OCI-LY7 (cell line): ENCODE results near the gene CHD9. TPM values are rescaled to one million over a fixed set of nuclear protein-coding genes. Genes with fewer than 3 reads are reported as not detected.

Experiments
- BruUV-seq: library from RNA; stranded (reverse); fragments of 400-500 nt; replicated peaks from 2 replicates; lab custom pipeline; 2021; lab: Mats Ljungman, UMichigan
- CTCF ChIA-PET: fragments of 300-600 bp; sonication (Branson Sonifier 250); formaldehyde crosslinking; loops from one replicate; lab custom pipeline; 2022; ENCODE audit warnings: antibody characterized with exemption; ENCODE audit not compliant: unreplicated experiment; lab: Charles Lee
- POLR2A ChIA-PET: fragments of 300-600 bp; sonication (Branson Sonifier 250); formaldehyde crosslinking; loops from one replicate; lab custom pipeline; 2022; ENCODE audit warnings: antibody characterized with exemption; lab: Charles Lee
- DNase-seq: peaks from one replicate; pipeline ENCODE4 v3.0.0-alpha.2; 2015; ENCODE audit warnings: low spot score
- H2AFZ ChIP-seq: fragments of 200-600 bp; sonication (generic), shearing (Covaris generic); 2 replicates; pipeline ENCODE4 v1.6.1; 2014; ENCODE audit warnings: mild to moderate bottlenecking, antibody characterized with exemption, low read length, moderate library complexity
- H3K27ac ChIP-seq: fragments of 200-600 bp; sonication (generic); 2 replicates; pipeline ENCODE4 v1.5.1; 2014; ENCODE audit warnings: mixed run types, low read depth, mild to moderate bottlenecking, moderate library complexity, low read length, inconsistent platforms; ENCODE audit not compliant: poor library complexity, severe bottlenecking
- H3K36me3 ChIP-seq: fragments of 200-600 bp; sonication (generic); 2 replicates; pipeline ENCODE4 v1.6.1; 2014; ENCODE audit warnings: mild to moderate bottlenecking, antibody characterized with exemption, low read length, moderate library complexity, mixed read lengths; ENCODE audit not compliant: insufficient read depth
- H3K4me1 ChIP-seq: fragments of 200-600 bp; sonication (generic); 2 replicates; pipeline ENCODE4 v1.5.1; 2014; ENCODE audit warnings: mild to moderate bottlenecking, low read length; ENCODE audit not compliant: insufficient read depth, poor library complexity, severe bottlenecking
- H3K4me2 ChIP-seq: fragments of 200-600 bp; sonication (generic); 2 replicates; pipeline ENCODE4 v1.6.1; 2014; ENCODE audit warnings: mild to moderate bottlenecking, low read length
- H3K4me3 ChIP-seq: fragments of 200-600 bp; sonication (generic); 2 replicates; pipeline ENCODE4 v1.5.1; 2014; ENCODE audit warnings: mild to moderate bottlenecking, low read depth, low read length; ENCODE audit not compliant: poor library complexity, severe bottlenecking
- H3K79me2 ChIP-seq: fragments of 200-600 bp; sonication (generic); 2 replicates; pipeline ENCODE4 v1.6.1; 2016; ENCODE audit warnings: low read depth, mild to moderate bottlenecking, low read length, moderate library complexity, mixed read lengths; ENCODE audit not compliant: insufficient read depth
- H3K9me2 ChIP-seq: fragments of 200-600 bp; sonication (generic); 2 replicates; pipeline ENCODE4 v1.6.1; 2016; ENCODE audit warnings: mild to moderate bottlenecking, low read length, mixed read lengths; ENCODE audit not compliant: insufficient read depth
- H3K9me3 ChIP-seq: fragments of 200-600 bp; sonication (generic); 2 replicates; pipeline ENCODE4 v1.6.1; 2014; ENCODE audit warnings: mild to moderate bottlenecking, mixed run types, low read length, mixed read lengths
- H4K20me1 ChIP-seq: fragments of 200-600 bp; sonication (generic); 2 replicates; pipeline ENCODE4 v1.6.1; 2014; ENCODE audit warnings: mild to moderate bottlenecking, antibody characterized with exemption, low read length, moderate library complexity, mixed read lengths; ENCODE audit not compliant: insufficient read depth
- EZH2phosphoT487 ChIP-seq: fragments of 200-600 bp; sonication (generic); IDR thresholded peaks from 2 replicates; pipeline ENCODE4 v1.6.1; 2018; ENCODE audit warnings: low read depth, borderline replicate concordance, mild to moderate bottlenecking, mixed run types, antibody characterized with exemption, low read length, moderate library complexity, mixed read lengths
- intact Hi-C: fragments of 100-400 bp; cut with micrococcal nuclease; formaldehyde crosslinking; loops from one replicate; pipeline ENCODE4 v1.10.0; 2022; ENCODE audit not compliant: unreplicated experiment
- total RNA-seq, 2 experiments: library from RNA; depleted of rRNA in 1 of 2; stranded (reverse); fragments of >200 nt in 1 of 2; shearing (Covaris generic) in 1 of 2; gene quantifications; 2 replicates each; pipeline ENCODE4 v1.2.3, GENCODE V29; 2014 to 2022
- TF ChIP-seq, protein P1 (sequence below): fragments of 200-600 bp; sonication (generic); conservative IDR thresholded peaks from 2 replicates; pipeline ENCODE4 v1.5.1; 2014; ENCODE audit warnings: mild to moderate bottlenecking, antibody characterized with exemption, low read length, moderate library complexity, mixed read lengths

Gene CHD9
- total RNA-seq, 2 experiments from 2014 or later = 52.6 to 85.9 TPM

DNA sequence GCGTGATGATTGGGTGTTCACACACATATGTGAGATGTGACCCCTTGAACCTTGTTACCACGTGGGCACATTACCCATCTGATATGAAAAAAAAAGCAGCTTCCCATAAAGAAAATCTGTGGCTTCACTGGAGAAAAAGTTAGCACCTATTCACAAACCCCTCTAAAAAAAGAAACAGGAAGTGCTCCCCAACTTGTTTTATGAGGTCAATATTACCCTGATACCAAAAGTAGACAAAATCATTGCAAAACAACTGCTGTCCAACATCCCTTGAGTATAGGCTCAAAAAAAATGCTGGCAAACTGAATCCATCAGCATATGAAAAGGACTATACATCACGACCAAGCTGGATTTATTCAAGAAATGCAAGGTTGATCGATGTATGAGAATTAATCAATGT, 279.8 kb downstream of the CHD9 start:
- CTCF ChIA-PET = no interaction called here
- no peak for TF ChIP-seq EZH2phosphoT487
- TF ChIP-seq, protein P1, sequence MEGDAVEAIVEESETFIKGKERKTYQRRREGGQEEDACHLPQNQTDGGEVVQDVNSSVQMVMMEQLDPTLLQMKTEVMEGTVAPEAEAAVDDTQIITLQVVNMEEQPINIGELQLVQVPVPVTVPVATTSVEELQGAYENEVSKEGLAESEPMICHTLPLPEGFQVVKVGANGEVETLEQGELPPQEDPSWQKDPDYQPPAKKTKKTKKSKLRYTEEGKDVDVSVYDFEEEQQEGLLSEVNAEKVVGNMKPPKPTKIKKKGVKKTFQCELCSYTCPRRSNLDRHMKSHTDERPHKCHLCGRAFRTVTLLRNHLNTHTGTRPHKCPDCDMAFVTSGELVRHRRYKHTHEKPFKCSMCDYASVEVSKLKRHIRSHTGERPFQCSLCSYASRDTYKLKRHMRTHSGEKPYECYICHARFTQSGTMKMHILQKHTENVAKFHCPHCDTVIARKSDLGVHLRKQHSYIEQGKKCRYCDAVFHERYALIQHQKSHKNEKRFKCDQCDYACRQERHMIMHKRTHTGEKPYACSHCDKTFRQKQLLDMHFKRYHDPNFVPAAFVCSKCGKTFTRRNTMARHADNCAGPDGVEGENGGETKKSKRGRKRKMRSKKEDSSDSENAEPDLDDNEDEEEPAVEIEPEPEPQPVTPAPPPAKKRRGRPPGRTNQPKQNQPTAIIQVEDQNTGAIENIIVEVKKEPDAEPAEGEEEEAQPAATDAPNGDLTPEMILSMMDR = no peak
- H3K79me2 ChIP-seq = no peaks in the 10 kb centered on the region
- POLR2A ChIA-PET = no interaction called here
- no peak overlapping the region for H2AFZ ChIP-seq
- no peaks in the 10 kb centered on the region for H4K20me1 ChIP-seq
- H3K4me3 ChIP-seq = no peak overlapping the region
- H3K36me3 ChIP-seq = no peaks in the 10 kb centered on the region
- DNase-seq = no peak
- intact Hi-C loops = no loop called here
- no peaks in the 10 kb centered on the region for H3K4me1 ChIP-seq
- no peaks in the 10 kb centered on the region for H3K9me3 ChIP-seq
- H3K27ac ChIP-seq = no peak overlapping the region
- H3K9me2 ChIP-seq = no peaks in the 10 kb centered on the region
- BruUV-seq = no TSS peak
- H3K4me2 ChIP-seq = no peak overlapping the region

DNA sequence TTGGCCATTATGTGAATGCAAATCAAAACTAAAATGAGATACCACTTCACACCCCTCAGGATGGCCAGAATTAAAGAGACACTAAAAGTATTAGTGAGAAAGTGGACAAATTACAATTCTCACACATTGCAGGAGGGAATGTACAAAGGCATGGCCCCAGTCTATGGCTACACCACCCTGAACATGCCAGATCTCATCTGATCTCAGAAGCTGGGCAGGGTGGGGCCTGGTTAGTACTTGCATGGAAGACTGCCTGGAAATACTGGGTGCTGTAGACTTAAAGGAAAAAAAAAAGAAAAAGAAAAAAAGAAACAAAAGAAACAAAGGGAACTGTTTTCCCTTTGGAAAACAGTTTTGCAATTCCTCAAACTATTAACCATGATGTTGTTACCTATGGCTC, 282.5 kb downstream of the CHD9 start:
- no peaks in the 10 kb centered on the region for H4K20me1 ChIP-seq
- no peaks in the 10 kb centered on the region for H3K36me3 ChIP-seq
- H3K9me2 ChIP-seq = no peaks in the 10 kb centered on the region
- no TSS peak for BruUV-seq
- H2AFZ ChIP-seq = no peak overlapping the region
- DNase-seq = no peak
- H3K4me3 ChIP-seq = no peak overlapping the region
- TF ChIP-seq EZH2phosphoT487 = no peak
- TF ChIP-seq, protein P1 = no peak
- intact Hi-C loops = no loop called here
- ChIA-PET CTCF (no interaction called here), POLR2A (no interaction called here)
- H3K4me1 ChIP-seq = no peaks in the 10 kb centered on the region
- H3K9me3 ChIP-seq = no peaks in the 10 kb centered on the region
- no peaks in the 10 kb centered on the region for H3K79me2 ChIP-seq
- H3K27ac ChIP-seq = no peak overlapping the region
- no peak overlapping the region for H3K4me2 ChIP-seq

DNA sequence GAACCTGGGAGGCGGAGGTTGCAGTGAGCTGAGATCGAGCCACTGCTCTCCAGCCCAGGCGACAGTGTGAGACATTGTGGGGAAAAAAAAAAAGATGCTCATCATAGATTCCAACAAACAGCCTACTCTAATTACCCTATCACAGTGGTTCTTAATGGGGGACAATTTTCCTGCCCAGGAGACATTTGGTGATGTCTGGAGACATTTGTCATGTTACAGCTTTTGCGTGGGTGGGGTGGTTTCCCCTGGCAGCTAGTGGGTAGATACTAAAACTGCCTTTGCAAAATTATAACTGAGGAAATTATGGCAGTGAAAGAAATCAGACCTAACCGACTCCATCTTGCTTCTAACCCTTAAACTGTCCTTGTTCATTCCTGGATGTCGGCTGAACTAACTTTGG, 287.0 kb downstream of the CHD9 start:
- Histone ChIP-seq H2AFZ (no peak overlapping the region), H3K27ac (no peak overlapping the region), H3K9me2 (no peaks in the 10 kb centered on the region), H3K4me3 (no peak overlapping the region), H3K4me1 (no peaks in the 10 kb centered on the region), H3K9me3 (no peaks in the 10 kb centered on the region), H3K79me2 (no peaks in the 10 kb centered on the region), H4K20me1 (no peaks in the 10 kb centered on the region), H3K4me2 (no peak overlapping the region), H3K36me3 (no peaks in the 10 kb centered on the region)
- BruUV-seq = no TSS peak
- ChIA-PET CTCF (no interaction called here), POLR2A (no interaction called here)
- DNase-seq = no peak
- TF ChIP-seq EZH2phosphoT487 = no peak
- TF ChIP-seq, protein P1 = no peak
- intact Hi-C loops = no loop called here
